Panc1 (cell line): Measurements from ENCODE around the gene ELK3.
A peak's percentile ranks its signal among the peaks of the same experiment; 100 is the strongest.

Experiments used
- CTCF ChIP-seq: fragments of 450-650 bp; IDR thresholded peaks from 2 replicates; pipeline ENCODE4 v1.5.1; 2017; ENCODE audit warnings: mild to moderate bottlenecking
- POLR2AphosphoS5 ChIP-seq: IDR thresholded peaks from 2 replicates; pipeline ENCODE4 v1.6.1; 2012; ENCODE audit warnings: mild to moderate bottlenecking, low read depth, low read length, moderate library complexity
- REST ChIP-seq, 2 experiments: IDR thresholded peaks; 2 replicates each; pipeline ENCODE4 v1.6.1; 2011 to 2012; ENCODE audit warnings: low read depth in 2 of 2, control low read depth in 1 of 2, low read length in 1 of 2, mild to moderate bottlenecking in 1 of 2, moderate library complexity in 1 of 2; ENCODE audit not compliant: insufficient read depth in 1 of 2
- SIN3A ChIP-seq: IDR thresholded peaks from 2 replicates; pipeline ENCODE4 v1.6.1; 2012; ENCODE audit warnings: low read depth, mild to moderate bottlenecking, low read length, moderate library complexity, borderline replicate concordance; ENCODE audit not compliant: insufficient read depth

GRCh38 chr12:96228566-96229248 is 34.5 kb downstream of the ELK3 start:
- no peak for TF ChIP-seq CTCF
- TF ChIP-seq REST (IDR thresholded peaks at IDR 0.05; ENCODE audit: insufficient read depth in 1 of 2, low read depth in 2 of 2, low read length in 1 of 2), result 0 out of 4 replicates have a peak, but pooled peaks of 1 of the 2 experiments have one; percentile 24
- no peak for TF ChIP-seq POLR2AphosphoS5
- TF ChIP-seq SIN3A, result no peak
